Measurements from ENCODE around the gene ZNF618.

The ZNF618 gene

GRCh38 chr9:114028646-114029045 is 152.5 kb downstream of the ZNF618 start:
- peak in 1 of 2 donors; percentile 58 for DNase-seq
- peaks cover 0 to 4% (median 0%) of the 10 kb centered on the region in 3 donors for H3K9me3 ChIP-seq
- H3K27ac ChIP-seq, result no peak overlapping the region
- H3K4me3 ChIP-seq, result no peak overlapping the region
- intact Hi-C loops (cut with DNase I; ENCODE audit: low total_unique reads), result no loop called here
- peaks cover 17 to 60% (median 39%) of the 10 kb centered on the region in 3 donors for H3K36me3 ChIP-seq
- TF ChIP-seq, protein P1, sequence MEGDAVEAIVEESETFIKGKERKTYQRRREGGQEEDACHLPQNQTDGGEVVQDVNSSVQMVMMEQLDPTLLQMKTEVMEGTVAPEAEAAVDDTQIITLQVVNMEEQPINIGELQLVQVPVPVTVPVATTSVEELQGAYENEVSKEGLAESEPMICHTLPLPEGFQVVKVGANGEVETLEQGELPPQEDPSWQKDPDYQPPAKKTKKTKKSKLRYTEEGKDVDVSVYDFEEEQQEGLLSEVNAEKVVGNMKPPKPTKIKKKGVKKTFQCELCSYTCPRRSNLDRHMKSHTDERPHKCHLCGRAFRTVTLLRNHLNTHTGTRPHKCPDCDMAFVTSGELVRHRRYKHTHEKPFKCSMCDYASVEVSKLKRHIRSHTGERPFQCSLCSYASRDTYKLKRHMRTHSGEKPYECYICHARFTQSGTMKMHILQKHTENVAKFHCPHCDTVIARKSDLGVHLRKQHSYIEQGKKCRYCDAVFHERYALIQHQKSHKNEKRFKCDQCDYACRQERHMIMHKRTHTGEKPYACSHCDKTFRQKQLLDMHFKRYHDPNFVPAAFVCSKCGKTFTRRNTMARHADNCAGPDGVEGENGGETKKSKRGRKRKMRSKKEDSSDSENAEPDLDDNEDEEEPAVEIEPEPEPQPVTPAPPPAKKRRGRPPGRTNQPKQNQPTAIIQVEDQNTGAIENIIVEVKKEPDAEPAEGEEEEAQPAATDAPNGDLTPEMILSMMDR (IDR thresholded peaks at IDR 0.05), result no peak
- no peaks in the 10 kb centered on the region for H3K27me3 ChIP-seq
- peaks cover 0 to 14% (median 4%) of the 10 kb centered on the region in 4 donors for H3K4me1 ChIP-seq

DNA sequence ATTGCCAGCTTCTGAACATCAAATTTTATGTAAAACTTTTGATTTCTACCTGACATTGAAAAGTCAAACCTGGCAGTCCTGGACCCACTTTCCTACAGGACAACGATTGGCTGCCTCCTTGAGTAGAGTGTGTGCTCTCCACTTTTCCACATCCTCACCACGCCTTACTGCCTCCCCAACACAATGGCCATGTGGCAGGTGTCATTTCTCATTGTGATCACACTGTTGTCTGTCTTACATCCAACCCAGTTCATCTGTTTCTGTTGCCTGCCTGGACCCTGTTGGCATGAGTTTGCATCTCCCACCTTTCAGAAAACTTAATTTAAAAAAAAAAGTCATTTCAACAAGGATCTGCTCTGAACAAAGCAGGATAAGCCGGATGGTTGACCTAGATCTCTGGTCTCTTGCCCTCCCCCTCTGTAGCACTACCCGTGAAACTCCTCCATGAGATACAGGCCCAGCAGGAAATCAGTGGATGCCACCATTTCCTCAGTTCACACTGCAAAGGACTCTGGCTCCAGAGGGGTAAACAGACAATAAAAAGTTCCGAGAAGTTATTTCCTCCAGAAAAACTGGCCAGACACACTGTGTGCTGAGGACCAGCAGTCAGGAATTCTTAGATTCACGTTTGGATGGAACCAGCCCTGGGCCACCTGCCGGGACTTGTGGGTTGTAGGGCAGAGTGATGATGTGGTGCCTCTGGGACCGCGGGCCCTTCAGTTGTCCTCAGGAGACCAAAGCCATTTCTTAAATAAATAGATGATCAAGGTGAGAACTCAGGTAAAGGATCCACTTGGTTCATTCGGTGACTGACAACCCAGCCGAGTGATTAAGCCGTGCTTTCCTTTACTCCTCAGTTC is 153.4 kb downstream of the ZNF618 start:
- H3K4me3 ChIP-seq, result no peak overlapping the region
- peak in 1 of 2 donors; percentile 13 for DNase-seq
- no peaks in the 10 kb centered on the region for H3K9me3 ChIP-seq
- H3K27ac ChIP-seq, result no peak overlapping the region
- intact Hi-C loops (cut with DNase I; ENCODE audit: low total_unique reads), result loop anchor here (5.0 kb wide), 3 partner anchors 217 to 347 kb away; no protein-coding TSS in a partner anchor
- TF ChIP-seq, protein P1 (IDR thresholded peaks at IDR 0.05), result no peak
- peaks cover 0 to 15% (median 4%) of the 10 kb centered on the region in 4 donors for H3K4me1 ChIP-seq
- no peaks in the 10 kb centered on the region for H3K27me3 ChIP-seq
- H3K36me3 ChIP-seq, result peaks cover 11 to 68% (median 39%) of the 10 kb centered on the region in 3 donors

- intact Hi-C loops (cut with DNase I; ENCODE audit: low total_unique reads), result loop anchor here (5.0 kb wide), 3 partner anchors 218 to 348 kb away; no protein-coding TSS in a partner anchor
- Histone ChIP-seq H3K9me3 (no peaks in the 10 kb centered on the region), H3K4me1 (peaks cover 0 to 22% (median 4%) of the 10 kb centered on the region in 4 donors), H3K27me3 (no peaks in the 10 kb centered on the region), H3K27ac (no peak overlapping the region), H3K36me3 (peaks cover 10 to 76% (median 31%) of the 10 kb centered on the region in 3 donors), H3K4me3 (no peak overlapping the region)
- TF ChIP-seq, protein P1 (IDR thresholded peaks at IDR 0.05), result no peak
- DNase-seq, result peak; percentile 16 to 45
These were observed 154.3 kb downstream of the ZNF618 start for GRCh38 chr9:114030364-114030763.

- TF ChIP-seq, protein P1 (IDR thresholded peaks at IDR 0.05), result no peak
- H3K4me1 ChIP-seq, result peaks cover 0 to 22% (median 4%) of the 10 kb centered on the region in 4 donors
- no peaks in the 10 kb centered on the region for H3K9me3 ChIP-seq
- H3K36me3 ChIP-seq, result peaks cover 14 to 84% (median 27%) of the 10 kb centered on the region in 3 donors
- peak in 1 of 2 donors; percentile 39 for DNase-seq
- H3K27ac ChIP-seq, result no peak overlapping the region
- no peaks in the 10 kb centered on the region for H3K27me3 ChIP-seq
- H3K4me3 ChIP-seq, result no peak overlapping the region
- intact Hi-C loops (cut with DNase I; ENCODE audit: low total_unique reads), result loop anchor here (5.0 kb wide), 3 partner anchors 219 to 349 kb away; no protein-coding TSS in a partner anchor
These were observed 155.0 kb downstream of the ZNF618 start for GRCh38 chr9:114031037-114031630.

DNA sequence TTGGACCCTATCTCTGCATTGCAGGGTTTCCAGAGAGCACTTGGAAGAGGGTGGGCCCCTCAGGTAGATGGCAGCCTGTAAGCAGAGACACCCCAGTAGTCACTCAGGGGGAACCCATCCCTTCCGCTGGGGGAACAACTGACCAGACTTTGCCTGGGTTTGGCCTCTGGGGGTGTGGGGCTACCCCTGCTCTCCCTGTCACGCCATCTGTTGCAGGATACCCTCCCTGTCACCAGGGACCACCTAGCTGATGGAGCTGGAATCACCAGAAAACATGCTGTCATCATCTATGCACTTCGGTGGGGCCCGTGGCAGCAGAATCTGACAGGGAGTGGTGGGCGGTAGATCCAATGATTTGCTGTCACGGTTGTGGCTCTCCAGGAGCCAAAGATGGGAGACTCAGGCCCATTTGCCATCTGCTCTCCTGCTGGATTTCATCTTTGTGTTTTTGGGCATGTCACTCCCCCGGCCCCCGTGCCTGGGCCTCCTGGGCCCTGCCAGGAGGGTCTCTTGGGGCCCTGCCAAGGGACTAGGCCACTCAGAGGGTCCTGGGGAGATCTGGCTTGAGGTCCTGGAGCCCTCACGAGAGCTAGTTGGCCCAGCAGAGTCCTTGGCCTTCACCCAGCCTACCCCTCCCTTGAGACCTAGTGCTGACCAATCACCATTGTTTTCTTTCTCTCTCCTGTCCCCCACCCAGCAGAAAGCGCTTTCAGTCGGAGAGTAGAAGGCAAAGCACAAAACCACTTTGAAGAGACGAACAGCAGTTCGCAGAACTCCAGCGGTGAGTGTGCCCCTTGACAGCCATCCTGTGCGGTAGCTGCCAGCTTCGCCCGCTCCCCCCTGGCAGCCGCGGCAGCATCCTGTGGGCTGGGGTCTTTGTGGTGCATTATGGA is 156.1 kb downstream of the ZNF618 start:
- H3K36me3 ChIP-seq, result peaks cover 24 to 91% (median 33%) of the 10 kb centered on the region in 3 donors
- intact Hi-C loops (cut with DNase I; ENCODE audit: low total_unique reads), result loop anchor here (5.0 kb wide), 3 partner anchors 220 to 350 kb away; no protein-coding TSS in a partner anchor
- peaks cover 0 to 22% (median 4%) of the 10 kb centered on the region in 4 donors for H3K4me1 ChIP-seq
- no peak overlapping the region for H3K27ac ChIP-seq
- TF ChIP-seq, protein P1 (IDR thresholded peaks at IDR 0.05), result no peak
- H3K9me3 ChIP-seq, result peaks cover 0 to 6% (median 0%) of the 10 kb centered on the region in 3 donors
- no peaks in the 10 kb centered on the region for H3K27me3 ChIP-seq
- no peak overlapping the region for H3K4me3 ChIP-seq
- DNase-seq, result peak; percentile 7 to 58

All from tibial artery (tissue), 4 donors.